ENCODE measurements around the gene KCNE1.
A peak's percentile ranks its signal among the peaks of the same experiment; 100 is the strongest.
"Not testable (repeated sequence)": the region's sequence is repeated elsewhere in the genome, so short reads cannot be mapped to it uniquely, and the experiment has no call there.

Gene KCNE1

DNA sequence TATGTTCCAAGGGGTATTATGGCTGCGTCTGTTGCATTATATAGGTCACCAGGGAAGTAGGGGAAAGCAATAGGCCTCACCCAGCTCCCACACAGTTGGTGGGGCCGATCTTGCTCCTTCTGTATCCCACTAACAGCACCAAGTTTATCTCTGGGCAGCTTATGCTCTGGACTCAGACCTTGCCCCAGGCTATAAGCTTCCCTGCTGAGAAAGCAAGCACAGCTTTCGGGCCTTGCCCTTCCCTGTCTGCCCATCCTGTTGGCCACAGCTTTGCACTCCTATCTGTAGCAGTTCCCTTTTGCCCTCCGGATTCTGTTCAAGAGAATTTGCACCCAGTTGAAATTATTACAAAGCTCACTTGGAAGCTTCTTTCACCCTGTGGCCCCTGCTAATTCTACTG, 12.9 kb downstream of the KCNE1 start:
- DNase-seq (ENCODE audit: low spot score in 2 of 2) (no peak), ATAC-seq (replicated peaks; ENCODE audit: extremely low read depth, poor library complexity, severe bottlenecking) (no peak)
- Mint-ChIP-seq H3K36me3 (ENCODE audit: insufficient read depth) (peaks cover 1% of the 10 kb centered on the region), H3K9me3 (peaks cover 20% of the 10 kb centered on the region), H3K4me3 (no peak overlapping the region), H3K27ac (ENCODE audit: low read depth) (no peak overlapping the region), H3K27me3 (peaks cover 69% of the 10 kb centered on the region), H3K4me1 (no peaks in the 10 kb centered on the region)

DNA sequence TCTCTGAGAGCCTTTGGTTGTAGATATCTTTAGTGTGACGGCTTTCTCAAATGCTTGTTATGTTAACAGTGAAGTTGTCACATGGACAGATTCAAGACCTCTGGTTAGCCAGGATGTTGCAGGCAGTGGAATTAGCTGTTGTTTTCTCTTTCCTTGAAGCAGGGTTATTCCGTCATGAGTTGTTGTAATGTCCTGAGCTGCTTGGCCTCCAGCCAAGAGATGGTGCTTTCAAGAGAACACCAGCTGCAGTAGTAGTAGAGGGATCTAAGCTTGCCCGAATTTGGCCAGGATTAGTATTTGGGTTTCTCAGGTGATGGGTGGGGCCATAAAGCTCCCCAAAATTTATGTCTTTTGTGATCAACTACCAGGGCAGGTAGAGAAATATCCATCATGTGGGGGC, 13.4 kb downstream of the KCNE1 start:
- Mint-ChIP-seq H3K4me3 (no peak overlapping the region), H3K27ac (ENCODE audit: low read depth) (no peak overlapping the region), H3K36me3 (ENCODE audit: insufficient read depth) (peaks cover 1% of the 10 kb centered on the region), H3K9me3 (peaks cover 20% of the 10 kb centered on the region), H3K27me3 (peaks cover 69% of the 10 kb centered on the region), H3K4me1 (no peaks in the 10 kb centered on the region)
- ATAC-seq (replicated peaks; ENCODE audit: extremely low read depth, poor library complexity, severe bottlenecking) (no peak), DNase-seq (ENCODE audit: low spot score in 2 of 2) (no peak)

DNA sequence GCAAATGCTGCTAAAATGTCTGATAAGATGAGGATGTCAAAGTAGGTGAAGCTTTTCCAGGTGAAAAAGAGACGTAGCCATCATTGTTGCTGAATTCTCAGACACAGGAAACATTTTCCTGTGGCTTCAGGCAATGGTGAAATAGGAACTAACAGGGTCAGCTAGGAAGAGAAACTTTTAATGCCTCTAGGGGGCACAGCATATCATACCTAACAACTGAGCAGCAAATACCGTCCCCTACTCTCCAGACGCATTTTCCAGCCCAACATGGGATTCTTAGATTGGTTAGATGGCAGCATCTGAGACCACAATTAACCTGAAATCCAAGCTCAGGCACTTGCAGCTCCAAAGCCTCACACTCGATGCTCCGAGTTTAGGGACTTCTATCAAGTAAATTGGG, 28.2 kb downstream of the KCNE1 start:
- not testable (repeated sequence) for H3K4me1 Mint-ChIP-seq; H3K36me3 Mint-ChIP-seq (ENCODE audit: insufficient read depth); ATAC-seq (replicated peaks; ENCODE audit: extremely low read depth, poor library complexity, severe bottlenecking); DNase-seq (ENCODE audit: low spot score in 2 of 2); H3K27ac Mint-ChIP-seq (ENCODE audit: low read depth); H3K4me3 Mint-ChIP-seq; H3K9me3 Mint-ChIP-seq; H3K27me3 Mint-ChIP-seq

DNA sequence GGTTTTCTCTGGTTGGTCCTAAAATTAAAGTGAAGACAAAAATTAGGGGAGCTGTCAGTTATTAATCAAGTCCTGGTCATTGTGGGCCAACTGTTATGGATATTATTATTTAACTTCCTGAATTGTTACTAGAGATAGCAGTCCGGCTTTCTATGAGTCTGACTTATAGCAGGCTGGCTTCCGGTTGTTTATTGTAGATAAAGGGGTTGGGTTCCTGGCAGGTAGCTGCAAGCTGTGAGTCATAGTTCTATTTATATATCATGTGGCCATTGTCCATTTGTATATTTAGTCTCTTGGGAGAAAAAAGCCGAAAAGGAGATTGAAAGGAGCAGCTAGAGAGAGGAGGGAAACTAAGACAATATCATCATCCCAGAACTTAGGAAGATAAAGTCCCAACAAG, 28.6 kb downstream of the KCNE1 start:
- ATAC-seq (replicated peaks; ENCODE audit: extremely low read depth, poor library complexity, severe bottlenecking); H3K36me3 Mint-ChIP-seq (ENCODE audit: insufficient read depth); H3K4me3 Mint-ChIP-seq; H3K27me3 Mint-ChIP-seq; H3K9me3 Mint-ChIP-seq; H3K27ac Mint-ChIP-seq (ENCODE audit: low read depth); DNase-seq (ENCODE audit: low spot score in 2 of 2); H3K4me1 Mint-ChIP-seq: not testable (repeated sequence)

DNA sequence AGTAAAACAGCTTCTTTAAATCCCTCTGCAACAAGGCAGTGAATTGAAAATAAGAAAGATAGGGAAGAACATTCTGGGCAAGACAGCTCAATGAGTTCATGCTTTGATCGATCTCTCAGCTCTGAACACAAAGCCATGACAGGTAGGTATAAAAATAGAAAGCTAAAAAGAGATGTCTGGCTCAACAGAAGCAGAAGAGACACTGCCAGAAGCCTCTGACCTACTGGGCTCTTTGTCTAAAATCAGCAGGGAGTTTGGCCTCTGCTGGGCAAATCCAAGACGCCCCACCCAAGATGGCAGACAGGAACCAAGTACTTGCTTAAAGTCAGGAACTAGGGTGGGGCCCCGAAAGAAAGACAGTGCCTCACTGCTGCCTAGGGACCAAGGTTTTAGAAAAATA, 44.7 kb downstream of the KCNE1 start:
- DNase-seq (ENCODE audit: low spot score in 2 of 2); H3K4me3 Mint-ChIP-seq; H3K36me3 Mint-ChIP-seq (ENCODE audit: insufficient read depth); H3K4me1 Mint-ChIP-seq; H3K9me3 Mint-ChIP-seq; H3K27me3 Mint-ChIP-seq; H3K27ac Mint-ChIP-seq (ENCODE audit: low read depth); ATAC-seq (replicated peaks; ENCODE audit: extremely low read depth, poor library complexity, severe bottlenecking): not testable (repeated sequence)

DNA sequence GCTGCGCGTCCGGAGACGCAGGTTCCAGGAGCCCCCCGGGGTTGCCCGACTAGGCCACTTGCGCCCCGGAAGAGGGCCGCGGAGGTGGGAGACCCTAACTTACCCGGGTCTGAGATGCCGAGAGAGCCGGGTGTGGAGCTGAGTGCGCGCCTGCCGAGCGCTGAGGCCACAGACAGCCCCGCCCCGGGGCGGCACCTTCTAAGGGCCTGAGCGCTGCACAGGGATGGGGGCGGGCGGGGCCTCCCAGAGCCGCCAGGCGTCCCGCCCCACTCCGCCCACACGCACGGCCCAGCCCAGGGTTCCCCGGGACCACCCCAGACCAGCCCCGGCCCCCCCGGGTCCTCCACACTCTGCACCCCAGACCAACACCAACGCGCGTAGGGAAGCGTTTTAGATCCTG, 52.6 kb downstream of the KCNE1 start:
- not testable (repeated sequence) for ATAC-seq (replicated peaks; ENCODE audit: extremely low read depth, poor library complexity, severe bottlenecking); DNase-seq (ENCODE audit: low spot score in 2 of 2); H3K36me3 Mint-ChIP-seq (ENCODE audit: insufficient read depth); H3K4me1 Mint-ChIP-seq; H3K27ac Mint-ChIP-seq (ENCODE audit: low read depth); H3K27me3 Mint-ChIP-seq; H3K4me3 Mint-ChIP-seq; H3K9me3 Mint-ChIP-seq

DNA sequence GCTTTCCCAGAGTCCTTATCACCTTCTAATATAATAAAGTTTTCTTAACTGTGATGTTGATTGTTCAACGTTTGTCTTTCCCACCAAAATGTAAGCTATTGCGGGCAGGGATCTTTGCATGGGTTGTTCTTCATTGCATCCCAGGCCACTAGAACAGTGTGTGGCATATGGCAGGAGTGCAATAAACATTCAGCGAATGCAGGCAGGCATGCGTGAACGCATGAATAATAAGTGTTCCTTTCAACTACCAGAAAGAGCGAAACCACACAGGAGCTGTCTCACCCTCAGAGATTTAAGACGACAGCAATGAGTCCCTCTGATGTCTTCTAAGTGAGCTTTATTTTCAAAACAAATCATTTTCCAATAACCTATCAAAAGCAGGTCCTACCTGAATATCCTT, 53.7 kb downstream of the KCNE1 start:
- H3K36me3 Mint-ChIP-seq (ENCODE audit: insufficient read depth); H3K4me1 Mint-ChIP-seq; H3K9me3 Mint-ChIP-seq; DNase-seq (ENCODE audit: low spot score in 2 of 2); ATAC-seq (replicated peaks; ENCODE audit: extremely low read depth, poor library complexity, severe bottlenecking); H3K4me3 Mint-ChIP-seq; H3K27ac Mint-ChIP-seq (ENCODE audit: low read depth); H3K27me3 Mint-ChIP-seq: not testable (repeated sequence)

DNA sequence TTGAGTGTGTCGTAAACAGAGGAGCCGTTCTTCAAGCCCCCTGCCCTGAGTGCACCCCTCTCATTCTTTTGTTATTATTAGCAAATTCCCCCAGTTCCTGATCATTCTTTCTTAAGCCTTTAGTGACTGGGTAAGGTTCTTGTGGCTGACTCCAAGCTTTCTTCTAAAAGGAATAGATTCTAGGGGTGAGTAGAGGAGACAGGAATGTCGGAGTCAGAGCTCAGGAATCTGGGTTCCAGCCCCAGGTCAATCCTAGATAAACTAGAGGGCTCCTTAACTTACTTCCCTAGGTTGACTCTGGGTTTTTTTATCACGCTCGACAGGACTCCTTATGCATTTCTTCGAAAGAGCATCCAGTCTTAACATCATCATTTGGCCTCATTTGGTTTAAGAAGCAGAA, 55.8 kb downstream of the KCNE1 start:
- H3K27ac Mint-ChIP-seq (ENCODE audit: low read depth); H3K9me3 Mint-ChIP-seq; H3K4me3 Mint-ChIP-seq; H3K36me3 Mint-ChIP-seq (ENCODE audit: insufficient read depth); DNase-seq (ENCODE audit: low spot score in 2 of 2); H3K4me1 Mint-ChIP-seq; ATAC-seq (replicated peaks; ENCODE audit: extremely low read depth, poor library complexity, severe bottlenecking); H3K27me3 Mint-ChIP-seq: not testable (repeated sequence)

DNA sequence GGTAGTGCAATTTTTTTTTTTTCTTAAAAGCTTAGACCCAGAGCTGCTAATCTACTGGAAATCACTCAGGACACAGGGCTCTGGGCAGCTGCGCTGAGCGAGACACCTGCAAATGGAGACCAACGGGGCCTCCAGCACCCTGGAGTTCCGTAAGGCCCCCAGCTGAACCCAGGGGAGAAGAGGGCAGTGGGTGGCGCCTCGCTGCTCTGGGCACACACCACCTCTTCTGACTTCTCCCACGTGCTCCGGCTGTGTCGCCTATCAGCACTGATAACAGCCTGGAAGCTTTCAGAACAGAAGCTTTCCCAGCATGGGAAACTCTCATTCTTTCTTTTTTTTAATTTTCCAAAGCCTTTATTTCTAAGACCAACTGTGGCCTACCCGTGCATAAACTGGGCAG, 56.4 kb downstream of the KCNE1 start:
- H3K4me3 Mint-ChIP-seq; H3K36me3 Mint-ChIP-seq (ENCODE audit: insufficient read depth); H3K27me3 Mint-ChIP-seq; H3K9me3 Mint-ChIP-seq; ATAC-seq (replicated peaks; ENCODE audit: extremely low read depth, poor library complexity, severe bottlenecking); H3K27ac Mint-ChIP-seq (ENCODE audit: low read depth); DNase-seq (ENCODE audit: low spot score in 2 of 2); H3K4me1 Mint-ChIP-seq: not testable (repeated sequence)

DNA sequence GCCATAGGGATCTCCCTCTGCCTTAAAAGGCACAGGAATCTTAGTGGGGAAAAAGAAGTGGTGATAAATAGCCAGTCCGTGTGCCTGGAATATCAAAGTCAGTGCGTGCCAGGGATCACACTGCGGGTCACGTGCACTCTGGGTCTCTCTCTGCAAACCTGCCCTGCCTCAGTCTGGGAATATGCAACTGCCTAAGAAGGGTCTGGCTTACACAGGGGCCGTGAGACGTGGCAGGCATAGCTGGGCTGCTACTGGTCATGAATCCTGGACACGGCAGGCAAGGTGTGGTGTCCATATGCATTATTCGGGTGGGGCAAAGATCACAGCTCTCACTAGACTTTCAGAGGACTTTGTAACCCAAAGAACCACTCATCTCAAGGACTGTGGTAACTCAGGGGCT, 65.0 kb downstream of the KCNE1 start:
- not testable (repeated sequence) for DNase-seq (ENCODE audit: low spot score in 2 of 2); H3K9me3 Mint-ChIP-seq; H3K36me3 Mint-ChIP-seq (ENCODE audit: insufficient read depth); H3K27me3 Mint-ChIP-seq; H3K4me3 Mint-ChIP-seq; ATAC-seq (replicated peaks; ENCODE audit: extremely low read depth, poor library complexity, severe bottlenecking); H3K27ac Mint-ChIP-seq (ENCODE audit: low read depth); H3K4me1 Mint-ChIP-seq

DNA sequence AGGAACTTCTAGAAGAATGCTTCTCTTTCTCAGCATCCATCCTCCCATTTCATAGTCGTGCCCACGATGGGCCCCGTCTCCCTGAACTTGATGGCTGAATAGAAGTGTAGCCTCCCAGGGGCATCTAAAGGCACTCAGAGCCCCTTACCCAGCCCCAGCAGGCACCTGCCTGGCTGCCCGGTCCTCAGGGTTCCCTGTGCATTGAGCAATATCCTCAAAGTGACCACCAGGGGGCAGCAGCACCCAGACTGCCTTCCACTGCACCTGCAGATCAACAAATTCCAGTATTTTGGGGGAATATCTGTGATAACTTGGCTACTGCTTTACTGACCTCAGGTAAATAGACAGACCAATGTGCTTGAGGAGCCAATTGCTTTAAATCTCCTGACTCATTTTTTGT, 68.5 kb downstream of the KCNE1 start:
- not testable (repeated sequence) for H3K4me1 Mint-ChIP-seq; H3K36me3 Mint-ChIP-seq (ENCODE audit: insufficient read depth); H3K27ac Mint-ChIP-seq (ENCODE audit: low read depth); H3K9me3 Mint-ChIP-seq; H3K4me3 Mint-ChIP-seq; H3K27me3 Mint-ChIP-seq; DNase-seq (ENCODE audit: low spot score in 2 of 2)
- peak; percentile 52 for ATAC-seq (replicated peaks; ENCODE audit: extremely low read depth, poor library complexity, severe bottlenecking)

DNA sequence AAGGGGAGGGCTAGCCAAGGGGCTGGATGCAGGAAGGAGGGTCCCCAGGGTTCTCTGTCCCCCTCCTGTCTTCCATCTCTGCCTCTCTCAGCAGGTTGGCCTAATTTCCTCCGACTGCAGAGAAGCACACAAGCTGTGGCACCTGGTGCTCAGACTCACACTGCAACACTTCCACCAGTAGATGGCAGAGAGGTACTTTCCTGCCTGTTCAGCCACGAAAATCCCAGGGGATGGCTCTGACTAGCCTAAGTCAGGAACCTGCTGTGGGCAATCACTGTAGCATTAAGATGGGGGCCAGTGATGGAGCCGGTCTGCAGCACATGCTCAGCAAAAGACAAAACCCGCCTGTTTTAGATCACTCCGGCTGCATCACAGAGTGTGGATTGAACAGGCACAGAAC, 82.3 kb downstream of the KCNE1 start:
- H3K27me3 Mint-ChIP-seq; H3K4me1 Mint-ChIP-seq; ATAC-seq (replicated peaks; ENCODE audit: extremely low read depth, poor library complexity, severe bottlenecking); H3K4me3 Mint-ChIP-seq; H3K27ac Mint-ChIP-seq (ENCODE audit: low read depth); DNase-seq (ENCODE audit: low spot score in 2 of 2); H3K9me3 Mint-ChIP-seq; H3K36me3 Mint-ChIP-seq (ENCODE audit: insufficient read depth): not testable (repeated sequence)

DNA sequence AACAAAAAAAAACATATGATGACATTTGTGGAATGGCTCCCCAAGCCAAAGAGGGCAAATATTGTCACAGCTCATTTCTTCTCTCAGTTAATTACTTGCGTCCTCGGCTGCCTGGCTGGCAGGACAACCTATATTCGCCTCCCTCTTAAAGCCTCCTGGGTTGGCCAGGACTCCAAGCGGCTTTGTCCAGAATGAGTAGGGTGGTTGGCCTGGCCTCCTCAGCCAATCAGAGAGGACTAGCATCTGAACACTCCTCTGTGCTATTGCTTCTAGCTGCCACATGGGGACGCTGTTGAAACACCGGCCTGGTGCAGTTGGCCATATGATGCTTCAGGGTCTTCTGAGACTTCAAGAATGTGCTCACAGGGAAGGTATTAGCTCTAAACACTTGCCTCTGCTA, 83.6 kb downstream of the KCNE1 start:
- not testable (repeated sequence) for H3K36me3 Mint-ChIP-seq (ENCODE audit: insufficient read depth); H3K4me3 Mint-ChIP-seq; ATAC-seq (replicated peaks; ENCODE audit: extremely low read depth, poor library complexity, severe bottlenecking)

DNA sequence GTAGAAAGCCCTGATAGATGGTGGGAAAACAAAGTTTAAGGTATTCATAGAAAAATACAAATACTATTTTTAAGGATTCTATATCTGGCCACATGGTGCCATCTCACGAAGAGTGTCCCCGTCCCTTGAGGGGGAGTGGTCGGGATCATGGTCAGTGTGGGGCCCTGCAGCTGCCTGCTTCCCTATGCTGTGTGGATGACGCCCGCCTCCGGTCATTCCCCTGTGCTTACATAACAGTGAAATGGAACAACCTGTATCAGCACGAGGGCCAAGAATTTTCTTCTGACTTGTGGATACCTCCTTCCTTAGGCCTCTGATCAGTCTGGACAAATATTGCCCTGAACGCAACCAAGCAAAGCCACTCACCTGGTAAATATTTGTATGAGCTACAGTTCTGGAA, 84.7 kb downstream of the KCNE1 start:
- not testable (repeated sequence) for H3K4me1 Mint-ChIP-seq; ATAC-seq (replicated peaks; ENCODE audit: extremely low read depth, poor library complexity, severe bottlenecking); H3K36me3 Mint-ChIP-seq (ENCODE audit: insufficient read depth); H3K4me3 Mint-ChIP-seq; DNase-seq (ENCODE audit: low spot score in 2 of 2); H3K27me3 Mint-ChIP-seq; H3K9me3 Mint-ChIP-seq; H3K27ac Mint-ChIP-seq (ENCODE audit: low read depth)

More for the DNA sequence above, 83.6 kb downstream of the KCNE1 start:
- not testable (repeated sequence) for H3K27ac Mint-ChIP-seq (ENCODE audit: low read depth); H3K9me3 Mint-ChIP-seq; H3K4me1 Mint-ChIP-seq; H3K27me3 Mint-ChIP-seq; DNase-seq (ENCODE audit: low spot score in 2 of 2)

All from central memory CD8-positive, alpha-beta T cell (primary cell).